Effector memory CD4-positive, alpha-beta T cell (primary cell): ENCODE results near the gene CRP.

ENCODE experiments used
- DNase-seq, 3 donors: peaks; one replicate each; pipeline ENCODE4 v3.0.0-alpha.2; 2020
- H3K27ac ChIP-seq: 2 replicates; pipeline ENCODE4 v1.7.0; 2013; ENCODE audit warnings: mild to moderate bottlenecking, low read length, moderate library complexity; ENCODE audit not compliant: insufficient read depth, poor library complexity, severe bottlenecking
- H3K27me3 ChIP-seq: replicated peaks from 2 replicates; pipeline ENCODE4 v1.7.0; 2013; ENCODE audit warnings: mild to moderate bottlenecking, low read length; ENCODE audit not compliant: insufficient read depth, control insufficient read depth, poor library complexity, severe bottlenecking
- H3K36me3 ChIP-seq: 2 replicates; pipeline ENCODE4 v1.7.0; 2013; ENCODE audit warnings: mild to moderate bottlenecking, low read length, moderate library complexity; ENCODE audit not compliant: control insufficient read depth, insufficient read depth
- H3K4me1 ChIP-seq: 2 replicates; pipeline ENCODE4 v1.7.0; 2013; ENCODE audit warnings: low read length, mild to moderate bottlenecking; ENCODE audit not compliant: control insufficient read depth, insufficient read depth, poor library complexity, severe bottlenecking
- H3K4me3 ChIP-seq: 2 replicates; pipeline ENCODE4 v1.7.0; 2013; ENCODE audit warnings: low read length, low read depth, mild to moderate bottlenecking; ENCODE audit not compliant: insufficient read depth, poor library complexity, severe bottlenecking
- H3K9me3 ChIP-seq: 2 replicates; pipeline ENCODE4 v1.7.0; 2013; ENCODE audit warnings: mild to moderate bottlenecking, low read length, moderate library complexity; ENCODE audit not compliant: control insufficient read depth

Gene CRP

GRCh38 chr1:159669338-159669737 lies 45.1 kb downstream of the CRP start:
- Histone ChIP-seq H3K4me3 (no peak overlapping the region), H3K9me3 (no peaks in the 10 kb centered on the region), H3K27ac (no peak overlapping the region), H3K27me3 (no peaks in the 10 kb centered on the region), H3K4me1 (no peaks in the 10 kb centered on the region), H3K36me3 (no peaks in the 10 kb centered on the region)
- no peak for DNase-seq

DNA sequence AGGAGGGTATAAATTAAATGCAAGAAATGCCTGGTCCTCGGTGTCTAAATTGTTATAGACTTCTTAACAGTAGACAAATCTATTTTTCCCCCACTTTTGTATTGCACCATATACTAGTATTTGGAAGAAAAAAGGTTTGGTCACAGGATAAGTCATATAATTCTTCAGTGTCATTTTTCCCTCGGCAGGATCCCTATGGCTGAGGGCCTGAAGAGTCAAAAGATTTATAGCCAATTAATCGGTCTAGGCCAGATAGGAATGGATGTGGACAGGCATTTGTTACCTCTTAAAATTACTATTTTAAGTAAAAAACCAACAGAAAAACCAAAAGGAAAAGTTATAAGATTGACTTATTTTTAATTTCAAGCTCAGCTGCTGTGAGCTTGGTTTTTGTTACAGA lies 45.6 kb downstream of the CRP start:
- Histone ChIP-seq H3K4me1 (no peaks in the 10 kb centered on the region), H3K9me3 (no peaks in the 10 kb centered on the region), H3K36me3 (no peaks in the 10 kb centered on the region), H3K27ac (no peak overlapping the region), H3K27me3 (no peaks in the 10 kb centered on the region), H3K4me3 (no peak overlapping the region)
- no peak for DNase-seq

DNA sequence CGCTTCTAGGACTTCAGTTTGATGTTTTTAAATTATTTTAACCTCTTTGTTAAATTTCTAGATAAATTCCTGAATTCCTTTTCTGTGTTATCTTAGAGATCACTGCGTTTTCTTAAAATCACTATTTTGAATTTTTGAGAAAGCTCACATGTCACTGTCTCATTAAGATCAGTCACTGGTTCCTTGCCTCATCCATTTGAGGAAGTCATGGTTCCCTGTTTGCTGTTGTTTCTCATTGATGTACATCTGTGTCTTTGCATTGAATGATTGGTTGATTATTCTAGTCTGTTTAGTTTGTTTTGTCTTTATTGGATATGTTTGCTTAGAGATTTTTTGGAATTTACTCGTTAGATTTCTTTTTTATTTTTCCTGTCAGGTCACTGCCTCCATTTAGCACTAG lies 50.1 kb downstream of the CRP start:
- Histone ChIP-seq H3K4me3 (no peak overlapping the region), H3K27ac (no peak overlapping the region), H3K36me3 (no peaks in the 10 kb centered on the region), H3K4me1 (no peaks in the 10 kb centered on the region), H3K9me3 (no peaks in the 10 kb centered on the region), H3K27me3 (no peaks in the 10 kb centered on the region)
- DNase-seq = no peak

GRCh38 chr1:159663552-159663951 lies 50.8 kb downstream of the CRP start:
- Histone ChIP-seq H3K4me3 (no peak overlapping the region), H3K36me3 (no peaks in the 10 kb centered on the region)
- DNase-seq = no peak

More at GRCh38 chr1:159663552-159663951, 50.8 kb downstream of the CRP start:
- Histone ChIP-seq H3K9me3 (no peaks in the 10 kb centered on the region), H3K27ac (no peak overlapping the region), H3K27me3 (no peaks in the 10 kb centered on the region), H3K4me1 (no peaks in the 10 kb centered on the region)
